ENCODE results near the gene DNAJC18. TPM values are rescaled to one million over a fixed set of nuclear protein-coding genes. Genes with fewer than 3 reads are reported as not detected.
"Not testable (repeated sequence)": the region's sequence is repeated elsewhere in the genome, so short reads cannot be mapped to it uniquely, and the experiment has no call there.

DNAJC18 gene
- total RNA-seq, 2 donors from 2014 or later, result 7.3 to 11.5 TPM

GRCh38 chr5:139446956-139447779 is 7.8 kb upstream of the DNAJC18 start:
- intact Hi-C loops (cut with DNase I), result no loop called here
- H3K4me1 ChIP-seq (replicated peaks), result no peaks in the 10 kb centered on the region

DNA sequence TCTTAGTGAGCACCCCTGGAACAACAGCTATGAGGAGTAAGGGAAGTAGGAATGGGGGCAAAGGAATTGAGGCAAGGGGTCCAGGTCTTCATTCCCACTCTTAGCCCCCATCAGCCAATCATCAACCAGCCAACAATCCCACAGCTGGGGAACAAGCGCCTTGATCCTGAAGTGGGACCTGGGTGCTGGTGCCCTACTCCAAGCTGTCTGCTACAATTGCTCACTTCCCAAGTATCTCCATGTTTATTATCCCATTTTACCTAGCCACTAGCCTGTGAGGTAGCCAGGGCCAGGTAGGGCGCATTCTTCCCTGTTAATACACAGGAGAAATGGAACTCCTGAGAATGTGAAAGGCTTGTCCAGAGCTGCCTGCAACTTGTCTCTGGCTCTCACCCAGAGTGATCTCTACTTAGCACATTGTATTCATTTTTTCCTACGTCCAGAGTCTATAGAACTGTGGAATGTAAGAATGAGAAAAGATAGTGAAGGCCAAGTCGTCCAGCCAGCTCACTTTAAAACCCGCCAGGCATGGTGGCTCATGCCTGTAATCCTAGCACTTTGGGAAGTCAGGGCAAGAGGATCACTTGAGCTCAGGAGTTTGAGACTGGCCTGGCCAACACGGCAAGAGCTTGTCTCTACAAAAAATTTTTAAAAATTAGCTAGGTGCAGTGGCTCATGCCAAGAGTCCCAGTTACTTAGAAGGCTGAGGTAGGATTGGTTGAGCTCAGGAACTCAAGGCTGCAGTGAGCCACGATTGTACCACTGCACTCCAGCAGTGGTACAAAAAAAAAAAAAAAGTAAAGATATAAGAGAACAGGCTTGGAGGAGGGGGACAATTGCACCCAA is 6.2 kb upstream of the DNAJC18 start:
- peak; percentile 79 for TF ChIP-seq POLR2AphosphoS5 (IDR thresholded peaks at IDR 0.05)
- no peak for TF ChIP-seq CTCF (IDR thresholded peaks at IDR 0.05)
- Histone ChIP-seq H3K9me3 (no peaks in the 10 kb centered on the region), H3K27ac (peak overlapping the region in 1 of 2 donors; percentile 36), H3K4me3 (no peak overlapping the region), H3K4me1 (replicated peaks) (no peaks in the 10 kb centered on the region), H3K36me3 (no peaks in the 10 kb centered on the region), H3K27me3 (replicated peaks; ENCODE audit: insufficient read depth) (no peaks in the 10 kb centered on the region)
- intact Hi-C loops (cut with DNase I), result no loop called here
- peak; percentile 68 for DNase-seq (ENCODE audit: low spot score)
- WGBS, result 41% methylated on average over 7 of the region's 7 CpGs

More at GRCh38 chr5:139446956-139447779, 7.8 kb upstream of the DNAJC18 start:
- TF ChIP-seq CTCF (IDR thresholded peaks at IDR 0.05) (no peak), POLR2AphosphoS5 (IDR thresholded peaks at IDR 0.05) (no peak), POLR2A (IDR thresholded peaks at IDR 0.05) (no peak)
- Histone ChIP-seq H3K36me3 (no peaks in the 10 kb centered on the region), H3K27me3 (replicated peaks; ENCODE audit: insufficient read depth) (no peaks in the 10 kb centered on the region), H3K4me3 (no peak overlapping the region), H3K27ac (no peak overlapping the region), H3K9me3 (no peaks in the 10 kb centered on the region)
- 88% methylated on average over 5 of the region's 5 CpGs for WGBS
- DNase-seq (ENCODE audit: low spot score), result no peak

DNA sequence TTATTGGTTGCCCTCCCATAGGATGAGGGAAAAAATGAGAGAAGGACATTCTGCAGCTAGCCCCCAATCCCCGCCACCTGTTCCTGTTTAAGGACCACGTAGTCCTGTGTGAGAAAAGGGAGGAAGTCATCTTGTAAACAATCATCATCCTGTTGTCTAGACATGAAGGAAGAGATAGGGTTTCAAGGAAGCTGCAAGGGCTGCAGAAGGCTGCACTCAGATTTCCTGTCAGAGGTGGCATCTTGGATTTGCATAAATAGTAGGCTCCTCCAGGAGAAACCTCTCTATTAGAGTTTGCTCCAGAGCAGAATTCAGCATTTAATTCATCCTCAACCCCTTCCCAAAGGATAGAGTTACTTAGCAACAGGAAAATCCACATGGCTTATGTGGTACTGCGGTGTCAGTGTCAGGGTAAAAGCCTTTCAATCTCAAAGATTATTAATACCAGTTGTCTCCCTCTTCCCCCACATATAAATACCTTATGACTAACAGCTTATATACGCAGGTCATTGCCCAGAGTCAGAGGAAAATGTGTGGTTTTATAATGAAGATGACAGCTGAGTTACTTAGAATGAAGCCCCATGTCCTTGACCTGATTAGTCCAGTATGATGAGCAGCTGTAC is 4.6 kb upstream of the DNAJC18 start:
- TF ChIP-seq POLR2A (IDR thresholded peaks at IDR 0.05) (no peak), POLR2AphosphoS5 (IDR thresholded peaks at IDR 0.05) (no peak), CTCF (IDR thresholded peaks at IDR 0.05) (no peak)
- H3K27me3 ChIP-seq (replicated peaks; ENCODE audit: insufficient read depth), result no peaks in the 10 kb centered on the region
- H3K4me3 ChIP-seq, result no peak overlapping the region
- 52% methylated on average over 4 of the region's 4 CpGs for WGBS
- DNase-seq (ENCODE audit: low spot score), result no peak
- intact Hi-C loops (cut with DNase I), result no loop called here
- no peaks in the 10 kb centered on the region for H3K36me3 ChIP-seq
- H3K4me1 ChIP-seq (replicated peaks), result no peaks in the 10 kb centered on the region
- no peaks in the 10 kb centered on the region for H3K9me3 ChIP-seq
- H3K27ac ChIP-seq, result no peak overlapping the region

DNA sequence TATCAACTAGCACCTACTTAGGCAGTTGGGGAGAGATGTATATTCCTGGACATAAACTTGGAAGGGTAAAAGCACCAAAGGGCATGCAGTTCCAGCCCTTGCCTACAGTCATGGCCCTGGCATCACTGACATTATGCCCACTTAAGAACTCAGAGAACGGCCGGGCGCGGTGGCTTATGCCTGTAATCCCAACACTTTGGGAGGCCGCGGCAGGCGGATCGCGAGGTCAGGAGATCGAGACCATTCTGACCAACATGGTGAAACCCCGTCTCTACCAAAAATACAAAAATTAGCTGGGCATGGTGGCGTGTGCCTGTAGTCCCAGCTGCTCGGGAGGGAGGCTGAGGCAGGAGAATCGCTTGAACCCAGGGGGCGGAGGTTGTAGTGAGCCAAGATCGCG is 1.1 kb upstream of the DNAJC18 start:
- intact Hi-C loops (cut with DNase I); H3K4me3 ChIP-seq; DNase-seq (ENCODE audit: low spot score); H3K36me3 ChIP-seq; H3K27ac ChIP-seq; H3K9me3 ChIP-seq; H3K27me3 ChIP-seq (replicated peaks; ENCODE audit: insufficient read depth); H3K4me1 ChIP-seq (replicated peaks): not testable (repeated sequence)
- WGBS, result 98% methylated on average over 17 of the region's 17 CpGs

DNA sequence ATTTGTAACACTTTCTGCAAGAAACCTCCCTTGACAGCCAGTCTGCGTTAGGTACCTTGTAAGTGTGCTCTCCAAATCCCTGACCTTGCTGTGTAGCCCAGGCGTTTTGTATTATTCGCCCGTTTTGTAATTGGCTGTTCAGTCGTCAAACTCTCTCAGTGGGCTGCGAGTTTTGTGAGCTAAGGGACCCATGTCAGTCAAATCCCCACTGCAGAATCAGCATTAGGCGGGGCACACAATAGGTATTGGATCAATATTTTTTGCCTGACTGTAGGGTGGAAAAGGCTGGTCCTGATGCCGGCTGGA is 665 bp downstream of the DNAJC18 start:
- Histone ChIP-seq H3K27me3 (replicated peaks; ENCODE audit: insufficient read depth) (no peaks in the 10 kb centered on the region), H3K4me3 (peak overlapping the region; percentile 77 to 78), H3K27ac (peak overlapping the region; percentile 95 to 98), H3K4me1 (replicated peaks) (peaks cover 4% of the 10 kb centered on the region), H3K9me3 (no peaks in the 10 kb centered on the region), H3K36me3 (no peaks in the 10 kb centered on the region)
- TF ChIP-seq POLR2A (IDR thresholded peaks at IDR 0.05) (no peak), CTCF (IDR thresholded peaks at IDR 0.05) (no peak), POLR2AphosphoS5 (IDR thresholded peaks at IDR 0.05) (no peak)
- 27% methylated on average over 8 of the region's 8 CpGs for WGBS
- intact Hi-C loops (cut with DNase I), result no loop called here
- DNase-seq (ENCODE audit: low spot score), result no peak
